HG02623 (cell line): Measurements from ENCODE around the gene SYT3.
"Not testable (repeated sequence)": the region's sequence is repeated elsewhere in the genome, so short reads cannot be mapped to it uniquely, and the experiment has no call there.

ENCODE experiments used
- ATAC-seq: cut with Tn5 transposase; IDR thresholded peaks from one replicate; pipeline ENCODE4 v1.9.1; 2021; ENCODE audit warnings: moderate library complexity; ENCODE audit not compliant: unreplicated experiment

Gene SYT3

GRCh38 chr19:50636317-50637085 is 3.2 kb downstream of the SYT3 start:
- no peak for ATAC-seq

GRCh38 chr19:50633973-50634372 is 5.7 kb downstream of the SYT3 start:
- no peak for ATAC-seq

GRCh38 chr19:50633359-50633758 is 6.3 kb downstream of the SYT3 start:
- ATAC-seq = no peak

- no peak for ATAC-seq
Observed at GRCh38 chr19:50632151-50632835, 7.4 kb downstream of the SYT3 start.

- ATAC-seq = no peak
Observed at GRCh38 chr19:50629801-50630200, 9.9 kb downstream of the SYT3 start.

- no peak for ATAC-seq
Observed at GRCh38 chr19:50629194-50629593, 10.5 kb downstream of the SYT3 start.

GRCh38 chr19:50628551-50628950 is 11.1 kb downstream of the SYT3 start:
- no peak for ATAC-seq

- ATAC-seq = no peak
Observed at GRCh38 chr19:50628146-50628545, 11.5 kb downstream of the SYT3 start.

- no peak for ATAC-seq
Observed at GRCh38 chr19:50626795-50627194, 12.9 kb downstream of the SYT3 start.

- ATAC-seq = no peak
Observed at GRCh38 chr19:50626011-50626410, 13.7 kb downstream of the SYT3 start.

- ATAC-seq = no peak
Observed at GRCh38 chr19:50624949-50625600, 14.6 kb downstream of the SYT3 start.

GRCh38 chr19:50620394-50620906 is 19.2 kb downstream of the SYT3 start:
- not testable (repeated sequence) for ATAC-seq

GRCh38 chr19:50619184-50619583 is 20.5 kb downstream of the SYT3 start:
- not testable (repeated sequence) for ATAC-seq

GRCh38 chr19:50618379-50618778 is 21.3 kb downstream of the SYT3 start:
- not testable (repeated sequence) for ATAC-seq

GRCh38 chr19:50612504-50613404 is 26.9 kb downstream of the SYT3 start:
- not testable (repeated sequence) for ATAC-seq

- ATAC-seq = no peak
Observed at GRCh38 chr19:50607874-50608785, 31.6 kb downstream of the SYT3 start.

GRCh38 chr19:50607388-50607787 is 32.3 kb downstream of the SYT3 start:
- no peak for ATAC-seq

GRCh38 chr19:50606059-50606836 is 33.4 kb downstream of the SYT3 start:
- ATAC-seq = not testable (repeated sequence)
